Measurements from ENCODE around the gene HLCS.

GRCh38 chr21:36773117-36773516 lies 193.4 kb downstream of the HLCS start:
- no peak for TF ChIP-seq CTCF (conservative IDR thresholded peaks at IDR 0.05; ENCODE audit: low read length)
- TF ChIP-seq EZH2phosphoT487 (IDR thresholded peaks at IDR 0.05; ENCODE audit: borderline replicate concordance), result no peak

All from Loucy (cell line).